CD4-positive, alpha-beta T cell treated with Interferon alpha-2 for 1 hour (primary cell): ENCODE measurements around the gene APOL3.
A peak's percentile ranks its signal among the peaks of the same experiment; 100 is the strongest.
"Not testable (repeated sequence)": the region's sequence is repeated elsewhere in the genome, so short reads cannot be mapped to it uniquely, and the experiment has no call there.

ENCODE experiments used
- DNase-seq, 2 donors: peaks; one replicate each; pipeline ENCODE4 v3.0.0-alpha.2; 2020 to 2022

The APOL3 gene

GRCh38 chr22:36192542-36192941, 32.0 kb upstream of the APOL3 start:
- DNase-seq = no peak

- no peak for DNase-seq
Observed at GRCh38 chr22:36191106-36191836, 30.7 kb upstream of the APOL3 start.

- DNase-seq = not testable (repeated sequence)
Observed at GRCh38 chr22:36187862-36188261, 27.3 kb upstream of the APOL3 start.

- no peak for DNase-seq
Observed at GRCh38 chr22:36185828-36186624, 25.5 kb upstream of the APOL3 start.

GRCh38 chr22:36184433-36185025, 24.0 kb upstream of the APOL3 start:
- no peak for DNase-seq

GRCh38 chr22:36183446-36183845, 22.9 kb upstream of the APOL3 start:
- no peak for DNase-seq

- DNase-seq = no peak
Observed at GRCh38 chr22:36182857-36183256, 22.3 kb upstream of the APOL3 start.

GRCh38 chr22:36182056-36182455, 21.5 kb upstream of the APOL3 start:
- DNase-seq = no peak

- DNase-seq = no peak
Observed at GRCh38 chr22:36180928-36181327, 20.4 kb upstream of the APOL3 start.

GRCh38 chr22:36180038-36180880, 19.7 kb upstream of the APOL3 start:
- peak; percentile 80 to 87 for DNase-seq

- DNase-seq = no peak
Observed at GRCh38 chr22:36177160-36177559, 16.6 kb upstream of the APOL3 start.

GRCh38 chr22:36175892-36176291, 15.3 kb upstream of the APOL3 start:
- DNase-seq = no peak

GRCh38 chr22:36171941-36172340, 11.4 kb upstream of the APOL3 start:
- no peak for DNase-seq

- peak; percentile 37 to 38 for DNase-seq
Observed at GRCh38 chr22:36166518-36167220, 6.1 kb upstream of the APOL3 start.

GRCh38 chr22:36166086-36166485, 5.5 kb upstream of the APOL3 start:
- DNase-seq = peak in 1 of 2 donors; percentile 48

GRCh38 chr22:36165141-36165540, 4.6 kb upstream of the APOL3 start:
- DNase-seq = no peak

GRCh38 chr22:36164621-36165020, 4.1 kb upstream of the APOL3 start:
- DNase-seq = peak in 1 of 2 donors; percentile 34

GRCh38 chr22:36163497-36163896, 2.9 kb upstream of the APOL3 start:
- no peak for DNase-seq

- DNase-seq = peak; percentile 66 to 86
Observed at GRCh38 chr22:36162127-36163034, 1.8 kb upstream of the APOL3 start.

GRCh38 chr22:36161793-36162126, 1.2 kb upstream of the APOL3 start:
- DNase-seq = peak; percentile 35 to 61
